ENCODE data around the gene FRMPD1.

The FRMPD1 gene

GRCh38 chr9:37683531-37684371, 33.0 kb downstream of the FRMPD1 start:
- DNase-seq: no peak

DNA sequence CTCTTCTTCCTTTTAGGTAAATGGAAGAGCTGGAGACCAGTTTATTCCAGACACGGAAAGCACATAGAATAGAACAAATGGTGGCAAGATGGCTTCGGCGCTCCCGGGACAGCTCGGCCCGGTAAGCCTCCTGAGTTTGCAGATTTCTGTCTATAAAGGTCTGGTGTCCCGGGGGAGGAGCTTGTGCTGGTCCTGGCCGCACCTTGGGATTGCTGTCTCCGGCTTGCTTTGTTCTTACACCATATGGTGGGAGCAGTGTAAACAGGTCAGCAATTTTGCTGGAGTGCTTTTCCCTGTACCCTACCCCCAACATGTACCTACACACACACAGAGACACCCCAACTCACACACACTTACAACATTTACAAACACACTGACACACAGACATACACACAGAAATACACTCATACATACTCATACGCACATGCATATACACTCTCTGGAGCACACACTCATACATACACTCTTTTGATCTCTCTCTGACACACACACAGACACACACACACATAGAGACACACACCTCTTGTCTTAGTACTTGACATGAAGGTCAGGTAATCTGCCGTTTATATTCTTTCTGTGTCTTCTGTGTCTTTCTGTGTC, 42.0 kb downstream of the FRMPD1 start:
- DNase-seq: no peak

DNA sequence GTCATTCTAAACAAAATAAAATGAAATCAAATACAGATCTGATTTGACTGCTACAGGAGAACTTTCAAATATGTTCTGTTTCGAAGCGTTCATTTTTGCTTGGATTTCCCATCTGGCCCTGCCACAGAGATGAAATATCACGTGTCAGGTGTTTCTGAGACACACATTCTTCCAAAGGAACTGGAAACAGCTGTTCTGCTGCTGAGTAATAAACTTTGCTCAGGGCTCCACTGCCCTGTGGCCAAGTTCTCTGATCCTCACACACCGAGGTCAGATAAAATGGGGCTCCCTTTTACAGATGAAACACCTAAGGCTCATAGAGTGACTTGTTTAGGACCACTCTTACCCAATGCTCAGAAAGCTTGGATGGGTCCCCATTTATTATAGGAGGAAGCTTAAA, 42.5 kb downstream of the FRMPD1 start:
- no peak for DNase-seq

- DNase-seq: no peak
Measured at GRCh38 chr9:37694355-37694754, 43.6 kb downstream of the FRMPD1 start.

DNA sequence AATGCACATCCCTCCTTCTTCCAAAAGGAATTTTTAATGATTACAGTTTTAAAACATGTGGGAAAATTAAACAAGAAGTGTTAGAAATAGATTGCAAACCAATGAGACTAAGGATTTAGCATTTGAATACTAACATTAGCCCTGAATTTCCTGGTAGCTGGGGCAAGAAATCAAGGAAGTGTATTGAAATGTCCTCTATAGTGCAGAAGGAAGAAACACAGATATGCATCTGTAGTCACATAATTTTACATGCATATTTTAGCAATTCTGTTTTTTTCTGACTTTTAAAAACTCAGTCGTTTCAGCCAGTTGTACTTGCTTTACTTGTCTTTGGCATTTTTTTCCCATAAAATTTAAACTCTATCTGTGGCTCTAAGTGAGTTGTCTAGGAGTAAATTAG, 45.8 kb downstream of the FRMPD1 start:
- no peak for DNase-seq

DNA sequence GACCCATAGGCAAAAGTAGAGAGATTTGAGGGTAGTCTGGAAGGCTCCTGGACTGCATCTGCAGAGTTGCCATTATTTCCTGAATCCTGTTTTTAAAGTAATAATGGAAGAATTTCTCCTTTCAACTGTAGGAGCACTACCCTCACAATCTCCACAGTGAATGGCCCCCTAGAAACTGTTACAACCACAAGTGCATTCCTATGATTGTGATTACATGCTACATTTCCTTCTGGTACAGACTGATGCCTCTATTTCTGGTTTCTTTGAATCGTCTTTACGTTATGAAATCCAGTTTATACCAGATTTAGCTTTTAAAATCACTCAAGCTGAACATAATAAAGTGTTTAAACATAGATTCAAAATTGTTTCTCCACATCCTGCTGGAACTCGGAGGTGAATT, 49.4 kb downstream of the FRMPD1 start:
- no peak for DNase-seq

DNA sequence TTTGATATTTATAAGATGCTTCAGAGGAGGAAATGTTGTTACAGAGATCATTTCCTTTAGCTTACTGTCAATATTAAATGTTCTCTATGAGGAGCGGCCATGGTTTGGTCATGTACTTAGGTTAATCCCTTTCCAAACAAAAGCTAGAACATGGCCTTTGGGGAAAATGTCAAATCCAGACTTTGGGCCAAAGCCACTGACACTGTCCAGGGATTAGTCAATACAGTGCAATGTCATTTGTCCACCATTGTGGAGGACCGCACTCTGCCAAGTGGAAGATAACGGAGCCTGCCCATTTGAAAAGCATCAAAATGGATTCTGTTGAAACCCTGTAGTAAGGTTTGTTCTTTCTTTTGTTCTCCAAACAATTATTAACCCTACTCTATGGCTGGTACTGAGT, 50.1 kb downstream of the FRMPD1 start:
- no peak for DNase-seq

GRCh38 chr9:37705787-37706186, 55.0 kb downstream of the FRMPD1 start:
- DNase-seq: no peak

GRCh38 chr9:37706290-37706689, 55.5 kb downstream of the FRMPD1 start:
- DNase-seq: no peak

DNA sequence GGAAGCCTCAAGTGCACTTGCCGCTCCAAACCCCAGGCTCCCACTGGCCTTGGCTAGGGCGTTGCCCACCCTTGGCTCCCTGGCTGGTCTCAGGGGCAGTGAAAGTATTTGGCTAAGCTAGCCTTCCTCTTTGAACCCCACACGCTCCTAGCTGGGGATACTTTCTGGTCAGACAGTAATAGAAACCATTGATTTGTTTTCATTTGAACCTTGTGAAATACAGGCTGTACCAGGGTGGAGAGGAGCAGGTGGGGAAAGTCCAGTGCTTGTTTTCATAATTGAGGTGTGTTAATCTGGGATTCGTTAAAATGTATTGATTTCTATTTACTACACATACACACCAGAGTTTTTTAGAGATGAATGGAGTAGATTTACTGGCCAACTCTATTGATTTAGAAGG, 57.0 kb downstream of the FRMPD1 start:
- DNase-seq: no peak

DNA sequence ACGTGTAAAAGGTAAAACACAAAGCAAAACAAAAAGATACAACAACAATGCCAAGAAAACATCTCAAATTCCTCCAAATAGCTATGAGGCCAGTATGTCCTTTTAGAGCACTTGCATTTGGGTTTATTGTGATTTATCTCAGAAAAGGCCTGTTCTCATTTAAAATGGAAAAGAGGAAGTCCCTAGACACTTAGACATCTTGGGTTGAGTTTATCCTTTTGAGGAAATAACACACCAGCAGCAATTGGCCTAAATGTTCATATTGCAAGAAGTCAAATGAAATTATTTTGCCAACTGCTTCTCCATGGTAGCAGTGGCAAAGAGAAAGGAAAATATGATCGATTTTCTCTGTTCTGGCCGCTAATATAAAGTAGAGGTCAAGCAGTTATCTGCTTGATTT, 59.3 kb downstream of the FRMPD1 start:
- no peak for DNase-seq

DNA sequence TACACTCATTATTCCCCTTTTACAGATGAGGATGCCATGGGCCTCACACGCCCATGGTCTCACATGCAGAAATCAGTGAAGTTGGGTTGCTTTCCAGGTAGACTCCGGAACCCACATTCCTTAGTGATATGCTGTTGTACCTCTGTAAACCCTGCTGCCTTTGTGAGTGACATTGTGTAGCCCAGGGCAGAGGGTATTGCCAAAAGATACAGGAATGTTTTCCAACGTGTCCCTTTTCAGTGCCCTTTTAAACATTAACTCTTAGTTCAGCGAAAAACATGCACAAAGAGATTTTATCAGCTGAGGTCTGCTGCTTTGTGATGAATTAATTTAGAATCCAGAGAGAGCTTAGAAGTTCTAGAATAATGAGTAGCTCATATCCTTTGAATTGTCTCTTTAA, 64.5 kb downstream of the FRMPD1 start:
- no peak for DNase-seq

- DNase-seq: no peak
Measured at GRCh38 chr9:37715991-37716505, 65.3 kb downstream of the FRMPD1 start.

DNA sequence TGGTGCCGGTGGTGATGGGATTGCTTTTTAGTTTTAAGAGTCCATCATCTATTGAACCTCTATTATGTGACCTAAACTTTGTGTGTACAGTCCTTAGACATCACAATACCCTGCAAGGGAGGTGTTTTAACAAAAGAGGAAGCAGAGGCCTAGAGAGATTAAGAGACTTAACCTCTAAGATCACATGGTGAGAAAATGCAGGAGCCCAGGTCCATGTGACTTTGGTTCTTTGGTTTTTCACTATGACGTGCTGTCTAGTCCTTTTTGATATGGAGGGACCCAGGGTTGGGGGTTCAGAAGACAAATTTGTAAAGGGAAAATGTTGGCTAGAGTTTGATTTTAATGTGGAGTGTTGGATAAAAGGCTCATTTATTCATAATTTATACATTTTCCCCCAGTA, 68.8 kb downstream of the FRMPD1 start:
- no peak for DNase-seq

GRCh38 chr9:37727013-37727412, 76.3 kb downstream of the FRMPD1 start:
- DNase-seq: no peak

- DNase-seq: no peak
Measured at GRCh38 chr9:37729499-37729898, 78.7 kb downstream of the FRMPD1 start.

GRCh38 chr9:37730256-37730655, 79.5 kb downstream of the FRMPD1 start:
- no peak for DNase-seq

GRCh38 chr9:37730839-37731238, 80.1 kb downstream of the FRMPD1 start:
- DNase-seq: no peak

DNA sequence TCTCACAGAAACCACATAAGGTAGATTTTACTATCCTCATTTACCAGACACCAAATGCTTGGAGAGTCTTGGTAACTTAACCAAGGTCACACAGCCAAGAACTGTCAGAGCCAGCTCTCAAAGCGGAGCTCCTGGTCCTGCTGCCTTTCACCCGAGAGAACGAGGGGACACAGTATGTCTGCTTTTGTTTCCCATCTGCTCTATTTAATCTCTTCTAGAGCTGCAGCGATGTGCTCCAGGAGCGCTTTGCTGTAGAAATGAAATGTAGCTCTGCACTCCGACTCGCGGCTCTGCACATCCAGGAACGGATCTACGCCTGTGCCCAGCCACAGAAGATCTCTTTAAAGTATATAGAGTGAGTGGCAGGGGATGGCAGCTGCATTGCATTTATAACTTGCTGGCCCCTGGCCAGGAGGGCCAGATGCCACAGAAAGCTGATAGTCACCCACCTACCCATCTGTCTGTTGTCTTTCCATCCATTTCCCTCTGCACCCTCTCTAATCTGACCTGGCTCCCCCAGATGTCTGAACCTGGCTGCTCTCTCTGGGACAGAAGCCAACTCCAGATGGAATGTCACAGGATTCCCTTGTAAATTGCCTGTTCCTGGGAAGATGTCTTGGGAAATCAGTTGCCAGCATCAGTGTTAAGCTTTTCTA, 81.5 kb downstream of the FRMPD1 start:
- no peak for DNase-seq

DNA sequence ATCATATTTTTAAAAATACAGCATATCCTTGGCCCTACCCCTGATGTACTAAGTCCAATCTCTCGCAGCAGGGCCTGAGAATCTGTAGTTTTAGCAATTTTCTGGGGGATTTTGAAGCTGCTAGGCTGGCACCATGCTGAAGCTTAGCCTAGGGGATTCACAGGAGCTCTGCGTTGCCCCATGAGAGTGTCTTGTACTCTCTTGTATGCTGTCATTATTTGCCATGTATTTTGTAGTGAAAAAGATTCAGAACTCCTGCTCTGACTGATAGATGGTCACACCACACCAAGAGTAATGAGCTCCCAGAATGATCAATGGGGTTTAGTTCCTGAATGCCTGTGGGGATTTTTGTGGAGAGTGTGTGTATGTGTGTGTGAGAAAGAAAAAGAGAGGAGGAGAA, 82.2 kb downstream of the FRMPD1 start:
- DNase-seq: no peak

GRCh38 chr9:37739222-37739621, 88.5 kb downstream of the FRMPD1 start:
- DNase-seq: no peak

- DNase-seq: no peak
Measured at GRCh38 chr9:37740128-37740527, 89.4 kb downstream of the FRMPD1 start.

DNA sequence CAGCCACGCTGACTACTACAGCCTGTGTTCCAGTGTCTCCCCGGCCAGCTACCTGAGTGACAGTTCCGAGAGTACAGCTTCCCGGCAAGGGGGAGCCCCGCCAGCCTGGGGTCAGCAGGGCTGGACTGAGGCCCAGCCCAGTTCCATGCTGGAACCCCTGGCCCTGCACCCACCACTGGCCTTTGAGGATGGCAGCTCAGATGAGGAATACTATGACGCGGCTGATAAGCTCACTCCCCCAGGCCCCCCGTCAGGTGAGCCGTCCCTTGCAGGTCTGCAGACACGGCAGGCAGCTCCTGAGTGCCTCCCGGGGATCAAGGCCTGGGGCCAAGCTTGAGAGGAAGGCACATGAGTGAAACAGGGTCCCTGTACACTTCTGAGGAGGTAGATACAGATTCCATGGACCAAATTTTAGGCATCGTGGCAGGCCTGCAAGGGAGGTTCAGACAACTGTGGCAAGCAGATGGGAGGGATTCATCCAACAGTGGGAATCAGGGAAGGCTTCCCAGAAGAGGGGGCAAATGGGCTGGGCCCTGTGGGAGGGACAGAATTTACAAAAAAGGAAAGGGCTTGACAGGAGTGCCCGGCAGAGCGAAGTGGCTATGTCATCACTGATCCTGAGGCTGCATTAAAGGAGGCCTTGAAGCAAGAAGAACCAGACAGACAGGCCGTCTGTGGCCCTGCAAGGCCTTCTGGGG, 90.0 kb downstream of the FRMPD1 start:
- DNase-seq: no peak

All from NCI-H510A treated with DMSO at 0.1 percent for 48 hours (cell line).